IMR-90 (cell line): ENCODE results near the gene ERN1. TPM values are rescaled to one million over a fixed set of nuclear protein-coding genes. Genes with fewer than 3 reads are reported as not detected.

Experiments used
- ATAC-seq: fragments of 200-7000 bp; cut with Tn5 transposase; 2 replicates; pipeline ENCODE4 v1.9.1; 2020; ENCODE audit warnings: low read depth, mild to moderate bottlenecking, moderate library complexity
- BruUV-seq: library from RNA; stranded (reverse); fragments of 400-500 nt; replicated peaks from 2 replicates; lab custom pipeline; 2021; lab: Mats Ljungman, UMichigan
- CTCF ChIA-PET: fragments of 300-600 bp; formaldehyde crosslinking; extraction: SDS; loops from one replicate; lab custom pipeline; 2021; ENCODE audit warnings: antibody characterized with exemption; lab: Yijun Ruan, JAX
- POLR2A ChIA-PET: fragments of 300-600 bp; sonication (Branson Sonifier 250); formaldehyde crosslinking; loops from one replicate; lab custom pipeline; 2022; ENCODE audit warnings: antibody characterized with exemption; ENCODE audit not compliant: unreplicated experiment; lab: Charles Lee
- DNase-seq: peaks from one replicate; pipeline ENCODE4 v3.0.0; 2013
- H2AFZ ChIP-seq: replicated peaks from 2 replicates; pipeline ENCODE3; 2013; ENCODE audit warnings: low read length, mild to moderate bottlenecking; ENCODE audit not compliant: poor library complexity
- H2AK5ac ChIP-seq: 2 replicates; pipeline ENCODE4 v1.6.1; 2013; ENCODE audit warnings: low read depth, low read length, inconsistent platforms
- H2AK9ac ChIP-seq: replicated peaks from 2 replicates; pipeline ENCODE3; 2013; ENCODE audit warnings: mild to moderate bottlenecking, low read depth, low read length, moderate library complexity; ENCODE audit not compliant: poor library complexity
- H2BK120ac ChIP-seq: 2 replicates; pipeline ENCODE4 v1.6.1; 2013; ENCODE audit warnings: low read depth, low read length, inconsistent platforms
- H2BK15ac ChIP-seq: 3 replicates; pipeline ENCODE4 v1.6.1; 2013; ENCODE audit warnings: low read depth, low read length, inconsistent platforms
- H2BK20ac ChIP-seq: 2 replicates; pipeline ENCODE4 v1.6.1; 2013; ENCODE audit warnings: low read depth, mild to moderate bottlenecking, inconsistent platforms, low read length, moderate library complexity
- H2BK5ac ChIP-seq: 2 replicates; pipeline ENCODE4 v1.6.1; 2013; ENCODE audit warnings: mild to moderate bottlenecking, low read depth, low read length, inconsistent platforms; ENCODE audit not compliant: poor library complexity, severe bottlenecking
- H3K14ac ChIP-seq: replicated peaks from 2 replicates; pipeline ENCODE4 v1.6.1; 2013; ENCODE audit warnings: low read depth, low read length, inconsistent platforms
- H3K18ac ChIP-seq: 2 replicates; pipeline ENCODE4 v1.6.1; 2013; ENCODE audit warnings: low read depth, low read length, control low read depth
- H3K23ac ChIP-seq: 2 replicates; pipeline ENCODE4 v1.6.1; 2013; ENCODE audit warnings: low read depth, low read length, inconsistent platforms
- H3K27ac ChIP-seq: 2 replicates; pipeline ENCODE4 v1.5.1; 2013; ENCODE audit warnings: mild to moderate bottlenecking, control low read depth, low read length; ENCODE audit not compliant: insufficient read depth
- H3K27me3 ChIP-seq: 2 replicates; pipeline ENCODE4 v1.6.1; 2013; ENCODE audit warnings: low read length; ENCODE audit not compliant: control insufficient read depth, insufficient read depth
- H3K36me3 ChIP-seq: 2 replicates; pipeline ENCODE4 v1.6.1; 2013; ENCODE audit warnings: low read length, mixed read lengths; ENCODE audit not compliant: control insufficient read depth, insufficient read depth
- H3K4ac ChIP-seq: 2 replicates; pipeline ENCODE4 v1.6.1; 2013; ENCODE audit warnings: low read depth, low read length, inconsistent platforms
- H3K4me1 ChIP-seq: 2 replicates; pipeline ENCODE4 v1.6.1; 2013; ENCODE audit warnings: low read length, mixed read lengths; ENCODE audit not compliant: control insufficient read depth, insufficient read depth
- H3K4me2 ChIP-seq: 2 replicates; pipeline ENCODE4 v1.6.1; 2013; ENCODE audit warnings: low read depth, mild to moderate bottlenecking, control low read depth, low read length, moderate library complexity
- H3K4me3 ChIP-seq: 2 replicates; pipeline ENCODE4 v1.5.1; 2013; ENCODE audit warnings: low read depth, mild to moderate bottlenecking, control low read depth, low read length, moderate library complexity; ENCODE audit not compliant: insufficient read depth
- H3K56ac ChIP-seq: 2 replicates; pipeline ENCODE4 v1.6.1; 2013; ENCODE audit warnings: low read length, inconsistent platforms; ENCODE audit not compliant: insufficient read depth; ENCODE audit errors: extremely low read depth
- H3K79me1 ChIP-seq, 2 experiments: 2 replicates each; pipeline ENCODE4 v1.6.1; 2013; ENCODE audit warnings: low read length in 2 of 2, inconsistent platforms in 1 of 2, low read depth in 1 of 2
- H3K9ac ChIP-seq: 2 replicates; pipeline ENCODE4 v1.6.1; 2013; ENCODE audit warnings: low read depth, low read length, control low read depth
- H3K9me1 ChIP-seq: 2 replicates; pipeline ENCODE4 v1.6.1; 2013; ENCODE audit warnings: low read length, inconsistent platforms; ENCODE audit not compliant: insufficient read depth
- H3K9me3 ChIP-seq: 2 replicates; pipeline ENCODE4 v1.6.1; 2013; ENCODE audit warnings: low read length; ENCODE audit not compliant: control insufficient read depth, insufficient read depth
- H4K20me1 ChIP-seq: 2 replicates; pipeline ENCODE4 v1.6.1; 2013; ENCODE audit warnings: low read length, inconsistent platforms; ENCODE audit not compliant: insufficient read depth
- H4K5ac ChIP-seq: 2 replicates; pipeline ENCODE4 v1.6.1; 2013; ENCODE audit warnings: mild to moderate bottlenecking, low read depth, low read length, control low read depth
- H4K8ac ChIP-seq, 2 experiments: 2 replicates each; pipeline ENCODE4 v1.6.1; 2013; ENCODE audit warnings: low read depth in 2 of 2, low read length in 2 of 2, control low read depth in 1 of 2, inconsistent platforms in 1 of 2
- H4K91ac ChIP-seq: 2 replicates; pipeline ENCODE4 v1.6.1; 2013; ENCODE audit warnings: low read depth, low read length, inconsistent platforms; ENCODE audit not compliant: insufficient read depth
- BHLHE40 ChIP-seq: fragments of 150-350 bp; IDR thresholded peaks from 2 replicates; pipeline ENCODE4 v1.6.1; 2016; ENCODE audit warnings: mild to moderate bottlenecking, low read depth, low read length
- CEBPB ChIP-seq: IDR thresholded peaks from 2 replicates; pipeline ENCODE4 v1.6.1; 2012; ENCODE audit warnings: low read depth, low read length, improper control_type of control experiment
- CHD1 ChIP-seq: IDR thresholded peaks from 2 replicates; pipeline ENCODE4 v1.6.1; 2012; ENCODE audit warnings: low read depth, low read length, improper control_type of control experiment
- FOS ChIP-seq: fragments of 150-350 bp; IDR thresholded peaks from 2 replicates; pipeline ENCODE4 v1.6.1; 2016; ENCODE audit warnings: low read depth, low read length
- MAFK ChIP-seq: IDR thresholded peaks from 2 replicates; pipeline ENCODE4 v1.6.1; 2012; ENCODE audit warnings: low read depth, low read length, improper control_type of control experiment
- MAZ ChIP-seq: IDR thresholded peaks from 2 replicates; pipeline ENCODE4 v1.6.1; 2012; ENCODE audit warnings: low read depth, mild to moderate bottlenecking, low read length, improper control_type of control experiment, moderate library complexity, borderline replicate concordance
- NFE2L2 ChIP-seq: fragments of 150-350 bp; IDR thresholded peaks from 2 replicates; pipeline ENCODE4 v1.6.1; 2016; ENCODE audit warnings: low read depth, mild to moderate bottlenecking, low read length
- POLR2A ChIP-seq: IDR thresholded peaks from 2 replicates; pipeline ENCODE4 v1.6.1; 2012; ENCODE audit warnings: mild to moderate bottlenecking, low read depth, low read length
- RAD21 ChIP-seq: IDR thresholded peaks from 2 replicates; pipeline ENCODE4 v1.6.1; 2012; ENCODE audit warnings: low read length, improper control_type of control experiment
- RCOR1 ChIP-seq: IDR thresholded peaks from 2 replicates; pipeline ENCODE4 v1.6.1; 2012; ENCODE audit warnings: mild to moderate bottlenecking, low read length, improper control_type of control experiment; ENCODE audit not compliant: insufficient replicate concordance
- SMC3 ChIP-seq: fragments of 150-350 bp; IDR thresholded peaks from 2 replicates; pipeline ENCODE4 v1.6.1; 2016; ENCODE audit warnings: low read depth, mild to moderate bottlenecking, antibody characterized with exemption, low read length, moderate library complexity
- whole genome bisulfite sequencing, 2 experiments: methylation state at CpG; one replicate each; pipeline versions ENCODE4 v1.1.5 to v1.1.7; 2013; ENCODE audit warnings: missing lambda C conversion rate in 2 of 2; ENCODE audit not compliant: insufficient read length in 1 of 2; ENCODE audit errors: extremely low coverage in 2 of 2; 5-methylcytosine and 5-hydroxymethylcytosine counted together
- dilution Hi-C: fragments of 300-500 bp; cut with HindIII; formaldehyde crosslinking; loops from one replicate; pipeline ENCODE4 v1.14.3; 2018; ENCODE audit warnings: low sequenced_read_pairs; ENCODE audit not compliant: unreplicated experiment
- in situ Hi-C: fragments of 300-500 bp; cut with MboI; formaldehyde crosslinking; loops from 3 replicates; pipeline ENCODE4 v1.14.3; 2019; ENCODE audit warnings: low sequenced_read_pairs, inconsistent platforms, mixed read lengths
- intact Hi-C: fragments of 100-400 bp; cut with micrococcal nuclease; formaldehyde crosslinking; loops from 2 replicates; pipeline ENCODE4 v1.10.0; 2022
- polyA plus RNA-seq, 3 experiments: library from polyadenylated mRNA; depleted of rRNA; stranded (reverse); fragments of >200 nt; gene quantifications; 2 replicates each; pipeline ENCODE4 v1.2.3, GENCODE V29; 2012; ENCODE audit warnings: low replicate concordance in 1 of 3
- total RNA-seq: library from RNA; depleted of rRNA; stranded (reverse); fragments of >200 nt; gene quantifications from 2 replicates; pipeline ENCODE4 v1.2.3, GENCODE V29; 2012
- TF ChIP-seq, protein P1 (sequence below): fragments of 150-350 bp; IDR thresholded peaks from 2 replicates; pipeline ENCODE4 v1.6.1; 2016; ENCODE audit warnings: low read depth, mild to moderate bottlenecking, low read length, moderate library complexity, borderline replicate concordance
- TF ChIP-seq, protein P2 (sequence below): conservative IDR thresholded peaks from 2 replicates; pipeline ENCODE4 v1.5.1; 2012; ENCODE audit warnings: mild to moderate bottlenecking, low read depth, low read length, improper control_type of control experiment
- TF ChIP-seq, protein P3 (sequence below): fragments of 150-350 bp; IDR thresholded peaks from 2 replicates; pipeline ENCODE4 v1.6.1; 2017; ENCODE audit warnings: mild to moderate bottlenecking, antibody characterized with exemption, low read length, low read depth

ERN1 gene
- total and polyA plus RNA-seq, 2 of the 4 experiments (the other 2 are of a cell fraction) = 2.7 to 4.1 TPM

DNA sequence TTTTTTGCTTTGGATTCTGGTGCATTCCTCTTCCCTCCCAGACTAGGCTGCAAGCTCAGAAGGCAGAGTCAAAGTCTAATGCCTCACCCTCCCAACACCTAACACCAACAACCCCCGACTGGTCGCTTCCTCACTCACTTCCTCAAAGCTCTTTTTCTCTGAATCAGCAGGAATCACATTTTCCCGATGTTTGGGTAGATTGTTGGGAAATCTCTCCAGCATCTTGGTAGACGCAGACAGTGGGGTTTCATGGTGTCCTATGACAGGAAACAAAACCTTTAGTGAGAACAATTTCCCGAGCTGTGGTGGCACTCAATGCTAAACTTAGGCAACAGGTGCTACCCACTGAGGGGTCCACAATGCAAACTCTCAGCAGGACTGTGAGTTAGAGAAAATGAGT lies 69.6 kb downstream of the ERN1 start:
- Histone ChIP-seq H3K36me3 (peaks cover 24% of the 10 kb centered on the region), H2AK5ac (no peak overlapping the region), H2BK120ac (no peak overlapping the region), H3K27ac (no peak overlapping the region), H2BK15ac (no peak overlapping the region), H3K4me2 (no peak overlapping the region), H4K20me1 (no peaks in the 10 kb centered on the region), H3K14ac (no peak overlapping the region), H2AK9ac (no peak overlapping the region), H3K4me1 (no peaks in the 10 kb centered on the region), H2AFZ (no peak overlapping the region), H3K4ac (no peak overlapping the region), H3K9me1 (no peaks in the 10 kb centered on the region; the same call in 1 of the 2 replicates), H3K56ac (no peak overlapping the region), H3K9ac (no peak overlapping the region), H4K5ac (no peak overlapping the region), H3K23ac (no peak overlapping the region), H4K8ac (no peak overlapping the region), H3K79me1 (no peaks in the 10 kb centered on the region), H2BK5ac (no peak overlapping the region), H4K91ac (no peak overlapping the region), H3K27me3 (no peaks in the 10 kb centered on the region), H2BK20ac (no peak overlapping the region), H3K18ac (no peak overlapping the region), H3K4me3 (no peak overlapping the region), H3K9me3 (no peaks in the 10 kb centered on the region)
- ChIA-PET POLR2A (no interaction called here), CTCF (interaction anchor here (1.6 kb wide), 1 partner anchor 74 kb away, joined by 3 read pairs; no protein-coding TSS in a partner anchor)
- BruUV-seq = no TSS peak
- WGBS, 2 experiments = no CpG with 5 or more reads among the region's 5 CpGs
- TF ChIP-seq SMC3 = no peak
- TF ChIP-seq, protein P1, sequence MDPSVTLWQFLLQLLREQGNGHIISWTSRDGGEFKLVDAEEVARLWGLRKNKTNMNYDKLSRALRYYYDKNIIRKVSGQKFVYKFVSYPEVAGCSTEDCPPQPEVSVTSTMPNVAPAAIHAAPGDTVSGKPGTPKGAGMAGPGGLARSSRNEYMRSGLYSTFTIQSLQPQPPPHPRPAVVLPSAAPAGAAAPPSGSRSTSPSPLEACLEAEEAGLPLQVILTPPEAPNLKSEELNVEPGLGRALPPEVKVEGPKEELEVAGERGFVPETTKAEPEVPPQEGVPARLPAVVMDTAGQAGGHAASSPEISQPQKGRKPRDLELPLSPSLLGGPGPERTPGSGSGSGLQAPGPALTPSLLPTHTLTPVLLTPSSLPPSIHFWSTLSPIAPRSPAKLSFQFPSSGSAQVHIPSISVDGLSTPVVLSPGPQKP = no peak
- no peak for TF ChIP-seq MAFK
- no peak for TF ChIP-seq NFE2L2
- no peak for TF ChIP-seq RAD21
- no peak for TF ChIP-seq CEBPB
- TF ChIP-seq, protein P2, sequence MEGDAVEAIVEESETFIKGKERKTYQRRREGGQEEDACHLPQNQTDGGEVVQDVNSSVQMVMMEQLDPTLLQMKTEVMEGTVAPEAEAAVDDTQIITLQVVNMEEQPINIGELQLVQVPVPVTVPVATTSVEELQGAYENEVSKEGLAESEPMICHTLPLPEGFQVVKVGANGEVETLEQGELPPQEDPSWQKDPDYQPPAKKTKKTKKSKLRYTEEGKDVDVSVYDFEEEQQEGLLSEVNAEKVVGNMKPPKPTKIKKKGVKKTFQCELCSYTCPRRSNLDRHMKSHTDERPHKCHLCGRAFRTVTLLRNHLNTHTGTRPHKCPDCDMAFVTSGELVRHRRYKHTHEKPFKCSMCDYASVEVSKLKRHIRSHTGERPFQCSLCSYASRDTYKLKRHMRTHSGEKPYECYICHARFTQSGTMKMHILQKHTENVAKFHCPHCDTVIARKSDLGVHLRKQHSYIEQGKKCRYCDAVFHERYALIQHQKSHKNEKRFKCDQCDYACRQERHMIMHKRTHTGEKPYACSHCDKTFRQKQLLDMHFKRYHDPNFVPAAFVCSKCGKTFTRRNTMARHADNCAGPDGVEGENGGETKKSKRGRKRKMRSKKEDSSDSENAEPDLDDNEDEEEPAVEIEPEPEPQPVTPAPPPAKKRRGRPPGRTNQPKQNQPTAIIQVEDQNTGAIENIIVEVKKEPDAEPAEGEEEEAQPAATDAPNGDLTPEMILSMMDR = no peak
- TF ChIP-seq CHD1 = no peak
- no peak for TF ChIP-seq POLR2A
- no peak for TF ChIP-seq BHLHE40
- TF ChIP-seq MAZ = no peak
- TF ChIP-seq FOS = no peak
- TF ChIP-seq RCOR1 = no peak
- TF ChIP-seq, protein P3, sequence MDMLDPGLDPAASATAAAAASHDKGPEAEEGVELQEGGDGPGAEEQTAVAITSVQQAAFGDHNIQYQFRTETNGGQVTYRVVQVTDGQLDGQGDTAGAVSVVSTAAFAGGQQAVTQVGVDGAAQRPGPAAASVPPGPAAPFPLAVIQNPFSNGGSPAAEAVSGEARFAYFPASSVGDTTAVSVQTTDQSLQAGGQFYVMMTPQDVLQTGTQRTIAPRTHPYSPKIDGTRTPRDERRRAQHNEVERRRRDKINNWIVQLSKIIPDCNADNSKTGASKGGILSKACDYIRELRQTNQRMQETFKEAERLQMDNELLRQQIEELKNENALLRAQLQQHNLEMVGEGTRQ = no peak
- intact Hi-C loops = no loop called here
- DNase-seq (no peak), ATAC-seq (no peak)
- in situ Hi-C loops = no loop called here
- dilution Hi-C loops = no loop called here
